MM.1S (cell line): ENCODE measurements around the gene RGS17.
"Not testable (repeated sequence)": the region's sequence is repeated elsewhere in the genome, so short reads cannot be mapped to it uniquely, and the experiment has no call there.

ENCODE experiments used
- DNase-seq: peaks from one replicate; pipeline ENCODE4 v3.0.0-alpha.2; 2015
- H2AFZ ChIP-seq: fragments of 300-600 bp; sonication (generic); 2 replicates; pipeline ENCODE4 v1.6.0; 2016; ENCODE audit warnings: antibody characterized with exemption, low read length
- H3F3A ChIP-seq: fragments of 300-600 bp; sonication (generic); 2 replicates; pipeline ENCODE4 v1.6.1; 2016; ENCODE audit warnings: mild to moderate bottlenecking, antibody characterized with exemption, low read length, moderate library complexity, mixed read lengths; ENCODE audit not compliant: insufficient read depth
- H3K27ac ChIP-seq: fragments of 300-600 bp; sonication (generic); 2 replicates; pipeline ENCODE4 v1.5.1; 2016; ENCODE audit warnings: mild to moderate bottlenecking, low read length
- H3K27me3 ChIP-seq: fragments of 300-600 bp; sonication (generic); replicated peaks from 2 replicates; pipeline ENCODE4 v1.6.0; 2016; ENCODE audit warnings: low read length; ENCODE audit not compliant: insufficient read depth
- H3K36me3 ChIP-seq: fragments of 300-600 bp; sonication (generic); replicated peaks from 2 replicates; pipeline ENCODE4 v1.6.1; 2016; ENCODE audit warnings: mild to moderate bottlenecking, low read length, mixed read lengths; ENCODE audit not compliant: insufficient read depth
- H3K4me1 ChIP-seq: fragments of 300-600 bp; sonication (generic); 2 replicates; pipeline ENCODE4 v1.6.1; 2016; ENCODE audit warnings: low read length, mixed read lengths
- H3K4me2 ChIP-seq: fragments of 300-600 bp; sonication (generic); 2 replicates; pipeline ENCODE4 v1.6.0; 2016; ENCODE audit warnings: low read depth, low read length
- H3K4me3 ChIP-seq: fragments of 300-600 bp; sonication (generic); 2 replicates; pipeline ENCODE4 v1.5.1; 2016; ENCODE audit warnings: low read length, mixed read lengths
- H3K79me2 ChIP-seq: fragments of 300-600 bp; sonication (generic); 2 replicates; pipeline ENCODE4 v1.6.1; 2016; ENCODE audit warnings: mixed run types, low read length, mixed read lengths
- H3K9ac ChIP-seq: fragments of 300-600 bp; sonication (generic); 2 replicates; pipeline ENCODE4 v1.6.1; 2016; ENCODE audit warnings: low read length, mixed read lengths
- H3K9me2 ChIP-seq: fragments of 300-600 bp; sonication (generic); replicated peaks from 2 replicates; pipeline ENCODE4 v1.6.1; 2016; ENCODE audit warnings: mild to moderate bottlenecking, low read length, mixed read lengths; ENCODE audit not compliant: insufficient read depth
- H3K9me3 ChIP-seq: fragments of 300-600 bp; sonication (generic); replicated peaks from 2 replicates; pipeline ENCODE4 v1.6.1; 2016; ENCODE audit warnings: mild to moderate bottlenecking, low read length, mixed read lengths; ENCODE audit not compliant: insufficient read depth
- H4K20me1 ChIP-seq: fragments of 300-600 bp; sonication (generic); 2 replicates; pipeline ENCODE4 v1.6.1; 2016; ENCODE audit warnings: mild to moderate bottlenecking, low read length, moderate library complexity, mixed read lengths; ENCODE audit not compliant: insufficient read depth
- CTCF ChIP-seq: fragments of 300-600 bp; sonication (generic); IDR thresholded peaks from 2 replicates; pipeline ENCODE4 v1.5.1; 2016; ENCODE audit warnings: antibody characterized with exemption, low read length, mixed read lengths
- EZH2 ChIP-seq: fragments of 300-600 bp; sonication (generic); optimal IDR thresholded peaks from 2 replicates; pipeline ENCODE3; 2017; ENCODE audit warnings: low read depth, mild to moderate bottlenecking, antibody characterized with exemption, low read length, mixed read lengths
- EZH2phosphoT487 ChIP-seq: fragments of 300-600 bp; sonication (generic); IDR thresholded peaks from 2 replicates; pipeline ENCODE4 v1.6.1; 2018; ENCODE audit warnings: antibody characterized with exemption, low read length

The RGS17 gene

DNA sequence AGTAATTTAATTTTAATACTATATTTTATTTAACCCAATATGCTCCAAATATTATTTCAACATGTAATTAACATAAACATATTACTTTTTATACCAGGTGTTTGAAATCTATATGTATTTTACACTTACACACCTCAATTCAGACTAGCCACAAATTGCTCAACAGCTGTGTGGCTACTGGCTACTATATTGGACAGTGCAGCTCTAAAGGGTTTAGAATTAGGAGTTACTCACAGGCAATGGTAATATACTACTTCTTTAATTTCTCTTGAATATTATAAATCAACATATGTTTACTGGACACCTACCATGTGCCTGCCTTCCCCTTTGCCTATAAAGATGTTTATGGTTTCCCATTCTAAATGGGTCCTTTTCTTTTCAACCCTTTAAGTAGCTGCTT, 130.8 kb downstream of the RGS17 start:
- DNase-seq, result no peak
- Histone ChIP-seq H4K20me1 (no peaks in the 10 kb centered on the region), H3K36me3 (no peaks in the 10 kb centered on the region), H3K27me3 (no peaks in the 10 kb centered on the region), H3K4me2 (0 out of 2 replicates have a peak overlapping the region, but pooled peaks have one; percentile 21), H2AFZ (no peak overlapping the region), H3K4me1 (no peaks in the 10 kb centered on the region; the same call in 1 of the 2 replicates), H3K9me2 (no peaks in the 10 kb centered on the region), H3K79me2 (peaks cover 60% of the 10 kb centered on the region), H3K4me3 (no peak overlapping the region), H3K27ac (no peak overlapping the region), H3K9ac (no peak overlapping the region), H3K9me3 (no peaks in the 10 kb centered on the region), H3F3A (0 out of 2 replicates have a peak, but pooled peaks cover 3% of the 10 kb centered on the region)
- TF ChIP-seq CTCF, result no peak

GRCh38 chr6:152999538-152999937, 131.5 kb downstream of the RGS17 start:
- H3K9me2 ChIP-seq, H3K4me3 ChIP-seq, H3K27me3 ChIP-seq, H4K20me1 ChIP-seq, H3K4me1 ChIP-seq, H3F3A ChIP-seq, H3K9me3 ChIP-seq, H3K36me3 ChIP-seq, H2AFZ ChIP-seq, H3K27ac ChIP-seq, H3K9ac ChIP-seq, DNase-seq: not testable (repeated sequence)
- 0 out of 2 replicates have a peak overlapping the region, but pooled peaks have one; percentile 18 for H3K4me2 ChIP-seq
- peaks cover 60% of the 10 kb centered on the region for H3K79me2 ChIP-seq

GRCh38 chr6:152993847-152994246, 137.2 kb downstream of the RGS17 start:
- Histone ChIP-seq H3F3A (no peaks in the 10 kb centered on the region), H3K27ac (no peak overlapping the region), H3K9ac (no peak overlapping the region), H4K20me1 (no peaks in the 10 kb centered on the region), H3K27me3 (no peaks in the 10 kb centered on the region), H3K4me1 (no peaks in the 10 kb centered on the region), H3K9me3 (no peaks in the 10 kb centered on the region), H3K36me3 (no peaks in the 10 kb centered on the region; the same call in 1 of the 2 replicates), H3K4me3 (no peak overlapping the region), H3K4me2 (no peak overlapping the region), H3K9me2 (no peaks in the 10 kb centered on the region), H2AFZ (no peak overlapping the region), H3K79me2 (peaks cover 59% of the 10 kb centered on the region)
- DNase-seq, result no peak
- no peak for TF ChIP-seq EZH2
- no peak for TF ChIP-seq EZH2phosphoT487
- TF ChIP-seq CTCF, result no peak

DNA sequence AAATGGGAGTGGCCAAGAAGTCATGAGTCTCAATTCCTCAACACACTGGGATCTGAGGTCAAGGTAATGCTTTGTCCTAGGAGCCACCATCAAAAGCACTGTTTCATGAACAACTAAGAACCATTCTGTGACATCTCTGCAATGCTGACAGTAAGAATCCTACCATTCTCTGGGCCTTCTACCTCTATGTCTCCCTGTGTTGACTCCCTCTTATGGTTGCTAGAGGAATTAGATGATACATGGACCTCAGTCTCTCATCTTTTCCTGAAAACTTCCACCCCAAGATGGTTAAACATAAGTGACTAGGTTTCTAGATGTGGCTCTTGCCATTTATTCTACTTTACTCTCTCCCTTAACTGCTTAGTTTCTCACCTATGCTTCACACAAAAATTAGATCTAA, 137.7 kb downstream of the RGS17 start:
- Histone ChIP-seq H3K27me3 (no peaks in the 10 kb centered on the region), H3K4me1 (no peaks in the 10 kb centered on the region), H3K27ac (no peak overlapping the region), H3K79me2 (peaks cover 55% of the 10 kb centered on the region), H3F3A (no peaks in the 10 kb centered on the region), H3K36me3 (no peaks in the 10 kb centered on the region; the same call in 1 of the 2 replicates), H3K4me3 (no peak overlapping the region), H3K9me2 (no peaks in the 10 kb centered on the region), H2AFZ (no peak overlapping the region), H3K9me3 (no peaks in the 10 kb centered on the region), H3K9ac (no peak overlapping the region), H4K20me1 (no peaks in the 10 kb centered on the region), H3K4me2 (no peak overlapping the region)
- TF ChIP-seq EZH2, result no peak
- no peak for TF ChIP-seq EZH2phosphoT487
- TF ChIP-seq CTCF, result peak; percentile 11; the same call in 1 of the 2 replicates
- no peak for DNase-seq
